H1 (cell line): ENCODE results near the gene PPP2R5B. TPM values are rescaled to one million over a fixed set of nuclear protein-coding genes. Genes with fewer than 3 reads are reported as not detected.

Source experiments
- BACH1 ChIP-seq: IDR thresholded peaks from 2 replicates; pipeline ENCODE4 v1.6.1; 2012; ENCODE audit warnings: low read length, improper control_type of control experiment
- BRCA1 ChIP-seq: IDR thresholded peaks from 2 replicates; pipeline ENCODE4 v1.6.1; 2012; ENCODE audit warnings: low read depth, low read length, improper control_type of control experiment
- NANOG ChIP-seq: IDR thresholded peaks from 2 replicates; pipeline ENCODE4 v1.6.1; 2011; ENCODE audit warnings: low read length, low read depth, mild to moderate bottlenecking, inconsistent platforms; ENCODE audit not compliant: insufficient read depth, poor library complexity, severe bottlenecking
- PHF8 ChIP-seq: fragments of 200-600 bp; sonication (generic); conservative IDR thresholded peaks from 2 replicates; pipeline ENCODE4 v1.7.1; 2012; ENCODE audit warnings: low read depth, mild to moderate bottlenecking, inconsistent platforms, low read length, moderate library complexity
- RNF2 ChIP-seq: fragments of 200-900, 300-1000 bp; sonication (generic); IDR thresholded peaks from 2 replicates; pipeline ENCODE4 v1.7.1; 2016; ENCODE audit warnings: borderline replicate concordance, low read depth, mild to moderate bottlenecking, antibody characterized with exemption, low read length; ENCODE audit not compliant: poor library complexity, severe bottlenecking; ENCODE audit errors: missing control alignments
- polyA plus RNA-seq, 7 experiments: library from polyadenylated mRNA; depleted of rRNA in 3 of 7; stranded (reverse) in 5 of 7; unstranded in 2 of 7; fragments of >200 nt in 5 of 7; fragments of 200-250 nt in 2 of 7; gene quantifications; 1 replicate in 5 of 7; 2 replicates in 1 of 7; 4 replicates in 1 of 7; pipeline versions ENCODE4 v1.2.1 to v1.2.3, GENCODE V29; 2011 to 2013; ENCODE audit warnings: missing spikeins in 2 of 7, mixed read lengths in 2 of 7
- total RNA-seq: library from RNA; stranded (reverse); fragmentation: NEBNext Ultra II Directional; extraction: Animal tissue kit (Norgen Biotek cat#: 25700); gene quantifications from 2 replicates; pipeline ENCODE4 v1.2.1, GENCODE V29; 2021
- TF ChIP-seq, protein P1 (sequence below): fragments of 300-600 bp; sonication (generic); IDR thresholded peaks from 2 replicates; pipeline ENCODE4 v1.7.1; 2012; ENCODE audit warnings: low read length, moderate library complexity, mild to moderate bottlenecking, inconsistent platforms; ENCODE audit not compliant: insufficient replicate concordance
- TF ChIP-seq, protein P2 (sequence below): IDR thresholded peaks from 2 replicates; pipeline ENCODE4 v1.6.1; 2011; ENCODE audit warnings: low read depth, mild to moderate bottlenecking, low read length; ENCODE audit not compliant: insufficient read depth
- TF ChIP-seq, protein P3 (sequence below): IDR thresholded peaks from 2 replicates; pipeline ENCODE4 v1.6.1; 2012; ENCODE audit warnings: inconsistent platforms

The PPP2R5B gene
- total and polyA plus RNA-seq, 2 of the 8 experiments (the other 6 are each of a cell fraction or from before 2014, with no cell fraction given), result 4.9 to 5.1 TPM

DNA sequence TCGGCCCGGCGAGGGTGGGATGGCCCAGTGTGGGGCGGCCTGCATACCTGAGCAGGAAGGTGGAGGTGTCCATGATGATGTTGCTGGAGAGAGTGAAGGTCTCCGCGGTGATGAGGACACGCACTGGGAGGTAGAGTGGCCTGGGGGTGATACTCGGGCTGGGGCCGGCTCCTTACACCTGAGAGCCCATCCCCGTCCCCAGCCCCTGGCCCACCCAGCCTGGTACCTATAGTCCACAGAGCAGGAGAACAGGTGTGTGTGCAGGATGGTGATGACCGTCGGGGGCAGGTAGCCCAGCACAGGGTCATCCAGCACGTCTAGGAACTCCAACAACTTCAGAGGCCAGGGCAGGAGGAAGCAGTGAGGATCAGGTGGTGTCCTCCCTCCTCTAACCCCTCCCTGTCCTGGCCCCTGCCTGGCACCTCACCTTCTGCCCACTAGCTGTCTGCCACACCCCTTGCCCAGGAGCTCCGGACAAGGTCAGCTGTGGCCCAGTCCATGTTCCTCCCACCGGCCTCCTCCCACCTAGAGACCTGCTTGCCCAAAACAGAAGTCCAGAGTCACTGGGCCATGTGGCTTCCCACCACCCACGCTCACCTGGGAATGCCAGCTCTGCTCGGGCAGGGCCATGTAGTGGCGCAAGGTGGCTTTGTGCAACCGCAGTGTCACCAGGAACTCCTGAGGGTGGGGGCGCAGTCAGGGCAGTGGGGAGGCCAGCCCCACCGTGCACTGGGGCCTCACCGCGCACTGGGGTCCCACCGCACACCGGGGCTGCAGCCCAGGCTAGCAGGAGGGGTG, 18.8 kb upstream of the PPP2R5B start (continued):
- TF ChIP-seq, protein P1, sequence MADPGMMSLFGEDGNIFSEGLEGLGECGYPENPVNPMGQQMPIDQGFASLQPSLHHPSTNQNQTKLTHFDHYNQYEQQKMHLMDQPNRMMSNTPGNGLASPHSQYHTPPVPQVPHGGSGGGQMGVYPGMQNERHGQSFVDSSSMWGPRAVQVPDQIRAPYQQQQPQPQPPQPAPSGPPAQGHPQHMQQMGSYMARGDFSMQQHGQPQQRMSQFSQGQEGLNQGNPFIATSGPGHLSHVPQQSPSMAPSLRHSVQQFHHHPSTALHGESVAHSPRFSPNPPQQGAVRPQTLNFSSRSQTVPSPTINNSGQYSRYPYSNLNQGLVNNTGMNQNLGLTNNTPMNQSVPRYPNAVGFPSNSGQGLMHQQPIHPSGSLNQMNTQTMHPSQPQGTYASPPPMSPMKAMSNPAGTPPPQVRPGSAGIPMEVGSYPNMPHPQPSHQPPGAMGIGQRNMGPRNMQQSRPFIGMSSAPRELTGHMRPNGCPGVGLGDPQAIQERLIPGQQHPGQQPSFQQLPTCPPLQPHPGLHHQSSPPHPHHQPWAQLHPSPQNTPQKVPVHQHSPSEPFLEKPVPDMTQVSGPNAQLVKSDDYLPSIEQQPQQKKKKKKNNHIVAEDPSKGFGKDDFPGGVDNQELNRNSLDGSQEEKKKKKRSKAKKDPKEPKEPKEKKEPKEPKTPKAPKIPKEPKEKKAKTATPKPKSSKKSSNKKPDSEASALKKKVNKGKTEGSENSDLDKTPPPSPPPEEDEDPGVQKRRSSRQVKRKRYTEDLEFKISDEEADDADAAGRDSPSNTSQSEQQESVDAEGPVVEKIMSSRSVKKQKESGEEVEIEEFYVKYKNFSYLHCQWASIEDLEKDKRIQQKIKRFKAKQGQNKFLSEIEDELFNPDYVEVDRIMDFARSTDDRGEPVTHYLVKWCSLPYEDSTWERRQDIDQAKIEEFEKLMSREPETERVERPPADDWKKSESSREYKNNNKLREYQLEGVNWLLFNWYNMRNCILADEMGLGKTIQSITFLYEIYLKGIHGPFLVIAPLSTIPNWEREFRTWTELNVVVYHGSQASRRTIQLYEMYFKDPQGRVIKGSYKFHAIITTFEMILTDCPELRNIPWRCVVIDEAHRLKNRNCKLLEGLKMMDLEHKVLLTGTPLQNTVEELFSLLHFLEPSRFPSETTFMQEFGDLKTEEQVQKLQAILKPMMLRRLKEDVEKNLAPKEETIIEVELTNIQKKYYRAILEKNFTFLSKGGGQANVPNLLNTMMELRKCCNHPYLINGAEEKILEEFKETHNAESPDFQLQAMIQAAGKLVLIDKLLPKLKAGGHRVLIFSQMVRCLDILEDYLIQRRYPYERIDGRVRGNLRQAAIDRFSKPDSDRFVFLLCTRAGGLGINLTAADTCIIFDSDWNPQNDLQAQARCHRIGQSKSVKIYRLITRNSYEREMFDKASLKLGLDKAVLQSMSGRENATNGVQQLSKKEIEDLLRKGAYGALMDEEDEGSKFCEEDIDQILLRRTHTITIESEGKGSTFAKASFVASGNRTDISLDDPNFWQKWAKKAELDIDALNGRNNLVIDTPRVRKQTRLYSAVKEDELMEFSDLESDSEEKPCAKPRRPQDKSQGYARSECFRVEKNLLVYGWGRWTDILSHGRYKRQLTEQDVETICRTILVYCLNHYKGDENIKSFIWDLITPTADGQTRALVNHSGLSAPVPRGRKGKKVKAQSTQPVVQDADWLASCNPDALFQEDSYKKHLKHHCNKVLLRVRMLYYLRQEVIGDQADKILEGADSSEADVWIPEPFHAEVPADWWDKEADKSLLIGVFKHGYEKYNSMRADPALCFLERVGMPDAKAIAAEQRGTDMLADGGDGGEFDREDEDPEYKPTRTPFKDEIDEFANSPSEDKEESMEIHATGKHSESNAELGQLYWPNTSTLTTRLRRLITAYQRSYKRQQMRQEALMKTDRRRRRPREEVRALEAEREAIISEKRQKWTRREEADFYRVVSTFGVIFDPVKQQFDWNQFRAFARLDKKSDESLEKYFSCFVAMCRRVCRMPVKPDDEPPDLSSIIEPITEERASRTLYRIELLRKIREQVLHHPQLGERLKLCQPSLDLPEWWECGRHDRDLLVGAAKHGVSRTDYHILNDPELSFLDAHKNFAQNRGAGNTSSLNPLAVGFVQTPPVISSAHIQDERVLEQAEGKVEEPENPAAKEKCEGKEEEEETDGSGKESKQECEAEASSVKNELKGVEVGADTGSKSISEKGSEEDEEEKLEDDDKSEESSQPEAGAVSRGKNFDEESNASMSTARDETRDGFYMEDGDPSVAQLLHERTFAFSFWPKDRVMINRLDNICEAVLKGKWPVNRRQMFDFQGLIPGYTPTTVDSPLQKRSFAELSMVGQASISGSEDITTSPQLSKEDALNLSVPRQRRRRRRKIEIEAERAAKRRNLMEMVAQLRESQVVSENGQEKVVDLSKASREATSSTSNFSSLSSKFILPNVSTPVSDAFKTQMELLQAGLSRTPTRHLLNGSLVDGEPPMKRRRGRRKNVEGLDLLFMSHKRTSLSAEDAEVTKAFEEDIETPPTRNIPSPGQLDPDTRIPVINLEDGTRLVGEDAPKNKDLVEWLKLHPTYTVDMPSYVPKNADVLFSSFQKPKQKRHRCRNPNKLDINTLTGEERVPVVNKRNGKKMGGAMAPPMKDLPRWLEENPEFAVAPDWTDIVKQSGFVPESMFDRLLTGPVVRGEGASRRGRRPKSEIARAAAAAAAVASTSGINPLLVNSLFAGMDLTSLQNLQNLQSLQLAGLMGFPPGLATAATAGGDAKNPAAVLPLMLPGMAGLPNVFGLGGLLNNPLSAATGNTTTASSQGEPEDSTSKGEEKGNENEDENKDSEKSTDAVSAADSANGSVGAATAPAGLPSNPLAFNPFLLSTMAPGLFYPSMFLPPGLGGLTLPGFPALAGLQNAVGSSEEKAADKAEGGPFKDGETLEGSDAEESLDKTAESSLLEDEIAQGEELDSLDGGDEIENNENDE, result no peak
- no peak for TF ChIP-seq PHF8
- no peak for TF ChIP-seq BRCA1
- TF ChIP-seq NANOG, result no peak
- TF ChIP-seq, protein P2, sequence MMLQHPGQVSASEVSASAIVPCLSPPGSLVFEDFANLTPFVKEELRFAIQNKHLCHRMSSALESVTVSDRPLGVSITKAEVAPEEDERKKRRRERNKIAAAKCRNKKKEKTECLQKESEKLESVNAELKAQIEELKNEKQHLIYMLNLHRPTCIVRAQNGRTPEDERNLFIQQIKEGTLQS, result no peak
- TF ChIP-seq, protein P3, sequence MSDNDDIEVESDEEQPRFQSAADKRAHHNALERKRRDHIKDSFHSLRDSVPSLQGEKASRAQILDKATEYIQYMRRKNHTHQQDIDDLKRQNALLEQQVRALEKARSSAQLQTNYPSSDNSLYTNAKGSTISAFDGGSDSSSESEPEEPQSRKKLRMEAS, result no peak
- TF ChIP-seq RNF2, result no peak
- TF ChIP-seq BACH1, result no peak
